HEK293T (cell line): ENCODE results near the gene SMC5.

Experiments used
- ARNT ChIP-seq: fragments of 450-650 bp; IDR thresholded peaks from 2 replicates; pipeline ENCODE4 v1.6.1; 2017; ENCODE audit warnings: mild to moderate bottlenecking
- BHLHE40 ChIP-seq: fragments of 450-650 bp; IDR thresholded peaks from 2 replicates; pipeline ENCODE4 v1.6.1; 2016; ENCODE audit warnings: mild to moderate bottlenecking, moderate library complexity, borderline replicate concordance
- CTBP1 ChIP-seq: fragments of 450-650 bp; IDR thresholded peaks from 2 replicates; pipeline ENCODE4 v1.6.1; 2016; ENCODE audit warnings: borderline replicate concordance
- ELF4 ChIP-seq: fragments of 450-650 bp; IDR thresholded peaks from 2 replicates; pipeline ENCODE4 v1.6.1; 2017; ENCODE audit warnings: antibody characterized with exemption
- FOXA1 ChIP-seq: fragments of 450-650 bp; IDR thresholded peaks from 2 replicates; pipeline ENCODE4 v1.6.1; 2016; ENCODE audit warnings: mild to moderate bottlenecking
- FOXK2 ChIP-seq: fragments of 450-650 bp; IDR thresholded peaks from 2 replicates; pipeline ENCODE4 v1.6.1; 2016; ENCODE audit warnings: mild to moderate bottlenecking
- FOXM1 ChIP-seq: fragments of 450-650 bp; IDR thresholded peaks from 2 replicates; pipeline ENCODE4 v1.6.1; 2017; ENCODE audit warnings: mild to moderate bottlenecking, borderline replicate concordance
- LEF1 ChIP-seq: fragments of 450-650 bp; IDR thresholded peaks from 2 replicates; pipeline ENCODE4 v1.6.1; 2017; ENCODE audit warnings: mild to moderate bottlenecking, borderline replicate concordance
- NFRKB ChIP-seq: fragments of 450-650 bp; IDR thresholded peaks from 2 replicates; pipeline ENCODE4 v1.6.1; 2016; ENCODE audit warnings: mild to moderate bottlenecking, moderate library complexity
- SP1 ChIP-seq: fragments of 450-650 bp; IDR thresholded peaks from 2 replicates; pipeline ENCODE4 v1.6.1; 2017
- SUZ12 ChIP-seq: fragments of 450-650 bp; IDR thresholded peaks from 2 replicates; pipeline ENCODE4 v1.6.1; 2016; ENCODE audit warnings: mild to moderate bottlenecking
- TARDBP ChIP-seq: fragments of 450-650 bp; IDR thresholded peaks from 2 replicates; pipeline ENCODE4 v1.6.1; 2016
- ZNF384 ChIP-seq: fragments of 450-650 bp; IDR thresholded peaks from 2 replicates; pipeline ENCODE4 v1.6.1; 2016
- TF ChIP-seq, protein P1 (sequence below): fragments of 450-650 bp; IDR thresholded peaks from 2 replicates; pipeline ENCODE4 v1.6.1; 2016

DNA sequence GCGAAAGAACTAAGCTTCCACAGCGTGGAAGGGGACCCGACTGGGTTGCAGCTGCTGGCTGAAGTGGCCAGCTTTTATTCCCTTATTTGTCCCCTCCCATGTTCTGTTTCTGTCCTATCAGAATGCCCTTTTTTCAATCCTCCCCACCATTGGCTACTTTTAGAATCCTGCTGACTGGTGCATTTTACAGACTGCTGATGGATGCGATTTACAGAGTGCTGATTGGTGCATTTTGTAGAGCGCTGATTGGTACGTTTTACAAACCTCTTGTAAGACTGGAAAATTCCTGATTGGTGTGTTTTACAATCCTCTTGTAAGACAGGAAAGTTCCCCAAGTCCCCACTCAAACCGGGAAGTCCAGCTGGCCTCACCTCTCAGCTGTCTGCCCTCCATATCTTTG lies 105.0 kb downstream of the SMC5 start:
- TF ChIP-seq BHLHE40 (no peak), ELF4 (no peak), LEF1 (no peak), ZNF384 (no peak), FOXM1 (no peak), SUZ12 (no peak), SP1 (no peak), NFRKB (no peak), ARNT (no peak), CTBP1 (no peak), TARDBP (no peak), FOXK2 (no peak), FOXA1 (no peak)
- TF ChIP-seq, protein P1, sequence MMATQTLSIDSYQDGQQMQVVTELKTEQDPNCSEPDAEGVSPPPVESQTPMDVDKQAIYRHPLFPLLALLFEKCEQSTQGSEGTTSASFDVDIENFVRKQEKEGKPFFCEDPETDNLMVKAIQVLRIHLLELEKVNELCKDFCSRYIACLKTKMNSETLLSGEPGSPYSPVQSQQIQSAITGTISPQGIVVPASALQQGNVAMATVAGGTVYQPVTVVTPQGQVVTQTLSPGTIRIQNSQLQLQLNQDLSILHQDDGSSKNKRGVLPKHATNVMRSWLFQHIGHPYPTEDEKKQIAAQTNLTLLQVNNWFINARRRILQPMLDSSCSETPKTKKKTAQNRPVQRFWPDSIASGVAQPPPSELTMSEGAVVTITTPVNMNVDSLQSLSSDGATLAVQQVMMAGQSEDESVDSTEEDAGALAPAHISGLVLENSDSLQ = no peak
